DND-41 (cell line): Measurements from ENCODE around the gene CDS2.
A peak's percentile ranks its signal among the peaks of the same experiment; 100 is the strongest.

Experiments
- ATAC-seq: fragments of 200-7000 bp; cut with Tn5 transposase; 3 replicates; pipeline ENCODE4 v1.9.1; 2021; ENCODE audit warnings: low read depth; ENCODE audit not compliant: insufficient read depth
- DNase-seq: peaks from one replicate; pipeline ENCODE4 v3.0.0-alpha.2; 2020
- H2AFZ ChIP-seq: 2 replicates; pipeline ENCODE4 v1.6.0; 2012; ENCODE audit warnings: low read depth, low read length
- H3K27ac ChIP-seq: 2 replicates; pipeline ENCODE4 v1.5.1; 2012; ENCODE audit warnings: low read length, inconsistent platforms
- H3K27me3 ChIP-seq: fragments of 200-600 bp; sonication (generic); 2 replicates; pipeline ENCODE4 v1.6.0; 2012; ENCODE audit warnings: low read length, mild to moderate bottlenecking, inconsistent platforms; ENCODE audit not compliant: insufficient read depth, poor library complexity
- H3K36me3 ChIP-seq: 2 replicates; pipeline ENCODE4 v1.5.1; 2012; ENCODE audit warnings: low read length, inconsistent platforms; ENCODE audit not compliant: insufficient read depth
- H3K4me1 ChIP-seq: 2 replicates; pipeline ENCODE4 v1.5.1; 2012; ENCODE audit warnings: mild to moderate bottlenecking, low read length; ENCODE audit not compliant: insufficient read depth
- H3K4me2 ChIP-seq: 2 replicates; pipeline ENCODE4 v1.6.0; 2012; ENCODE audit warnings: mild to moderate bottlenecking, moderate library complexity, low read length, inconsistent platforms; ENCODE audit not compliant: insufficient read depth
- H3K4me3 ChIP-seq, 2 experiments: fragments of 200-600 bp in 1 of 2; shearing (Covaris generic) in 1 of 2; 2 replicates each; pipeline ENCODE4 v1.5.1; 2012 to 2016; ENCODE audit warnings: inconsistent platforms in 2 of 2, low read length in 2 of 2, mild to moderate bottlenecking in 2 of 2, low read depth in 1 of 2, moderate library complexity in 1 of 2
- H3K79me2 ChIP-seq: 2 replicates; pipeline ENCODE4 v1.6.0; 2012; ENCODE audit warnings: low read length, inconsistent platforms; ENCODE audit not compliant: insufficient read depth
- H3K9ac ChIP-seq: 2 replicates; pipeline ENCODE4 v1.6.0; 2012; ENCODE audit warnings: low read depth, mild to moderate bottlenecking, inconsistent platforms, low read length, moderate library complexity
- H3K9me3 ChIP-seq: 2 replicates; pipeline ENCODE4 v1.5.1; 2012; ENCODE audit warnings: low read length, moderate library complexity, mild to moderate bottlenecking, inconsistent platforms; ENCODE audit not compliant: insufficient read depth, severe bottlenecking
- H4K20me1 ChIP-seq: 2 replicates; pipeline ENCODE4 v1.6.0; 2012; ENCODE audit warnings: low read length; ENCODE audit not compliant: insufficient read depth
- EZH2 ChIP-seq: IDR thresholded peaks from 3 replicates; pipeline ENCODE4 v1.6.1; 2012; ENCODE audit warnings: borderline replicate concordance, low read depth, mild to moderate bottlenecking, moderate library complexity, low read length, inconsistent platforms; ENCODE audit not compliant: severe bottlenecking
- TF ChIP-seq, protein P1 (sequence below): IDR thresholded peaks from 2 replicates; pipeline ENCODE4 v1.5.1; 2012; ENCODE audit warnings: borderline replicate concordance, low read length, moderate library complexity, mild to moderate bottlenecking; ENCODE audit not compliant: poor library complexity, severe bottlenecking; ENCODE audit errors: extremely low read depth

CDS2 gene

DNA sequence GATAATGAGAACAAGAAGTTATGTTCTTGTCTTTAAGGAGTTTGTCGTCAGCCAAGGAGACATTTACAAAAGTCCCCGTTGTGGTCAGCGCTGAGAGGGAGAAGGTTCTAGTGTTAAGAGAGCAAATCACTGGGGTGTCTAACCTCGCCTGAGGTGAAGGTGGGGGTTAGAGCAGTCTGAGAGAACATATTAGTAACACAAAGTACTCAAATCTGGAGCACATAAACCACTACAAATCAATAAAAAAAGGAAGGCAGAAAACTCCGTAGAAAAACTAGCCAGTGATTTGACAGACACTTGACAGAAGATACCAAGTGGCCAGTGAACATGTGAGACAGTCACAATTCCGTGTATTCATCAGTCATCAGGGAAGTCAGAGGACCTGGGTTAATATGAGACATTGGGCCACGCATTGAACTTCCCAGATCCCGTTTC is 45.4 kb downstream of the CDS2 start:
- no peak for DNase-seq
- no peak overlapping the region for H3K9ac ChIP-seq
- ATAC-seq, result no peak

DNA sequence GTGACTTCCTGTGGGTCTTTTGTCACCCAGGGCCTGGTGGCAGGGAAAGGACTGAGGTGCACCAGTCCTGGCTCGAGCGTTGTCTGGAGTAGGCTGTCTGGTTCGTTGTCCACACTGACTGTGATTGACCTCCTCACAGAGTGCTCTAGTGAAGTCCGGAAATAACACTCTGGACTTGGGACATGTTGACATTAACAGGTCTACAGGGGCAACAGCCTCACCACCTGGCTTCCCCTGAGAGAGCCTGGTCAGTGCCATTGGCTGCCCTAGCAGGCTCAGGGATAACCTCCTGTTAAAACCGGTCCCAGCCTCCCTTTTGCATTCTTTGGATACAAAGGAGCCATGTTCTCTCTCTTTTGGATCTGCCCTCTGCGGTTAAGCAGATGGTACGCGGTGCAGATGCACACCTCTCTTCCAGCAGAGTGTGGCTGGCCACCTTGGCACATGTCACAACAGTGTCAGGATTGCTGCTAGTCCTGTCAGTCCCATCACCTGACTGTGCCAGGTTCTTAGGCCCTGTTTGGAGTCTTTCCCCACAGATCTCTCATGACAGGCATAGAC is 46.2 kb downstream of the CDS2 start:
- Histone ChIP-seq H2AFZ (no peak overlapping the region), H3K4me3 (no peak overlapping the region), H3K27ac (0 out of 2 replicates have a peak overlapping the region, but pooled peaks have one; percentile 16), H4K20me1 (peaks cover 57% of the 10 kb centered on the region), H3K9ac (no peak overlapping the region), H3K4me1 (peaks cover 25% of the 10 kb centered on the region), H3K79me2 (peaks cover 62% of the 10 kb centered on the region), H3K36me3 (peaks cover 51% of the 10 kb centered on the region), H3K27me3 (no peaks in the 10 kb centered on the region), H3K9me3 (no peaks in the 10 kb centered on the region), H3K4me2 (no peak overlapping the region)
- DNase-seq, result no peak
- no peak for ATAC-seq
- TF ChIP-seq, protein P1, sequence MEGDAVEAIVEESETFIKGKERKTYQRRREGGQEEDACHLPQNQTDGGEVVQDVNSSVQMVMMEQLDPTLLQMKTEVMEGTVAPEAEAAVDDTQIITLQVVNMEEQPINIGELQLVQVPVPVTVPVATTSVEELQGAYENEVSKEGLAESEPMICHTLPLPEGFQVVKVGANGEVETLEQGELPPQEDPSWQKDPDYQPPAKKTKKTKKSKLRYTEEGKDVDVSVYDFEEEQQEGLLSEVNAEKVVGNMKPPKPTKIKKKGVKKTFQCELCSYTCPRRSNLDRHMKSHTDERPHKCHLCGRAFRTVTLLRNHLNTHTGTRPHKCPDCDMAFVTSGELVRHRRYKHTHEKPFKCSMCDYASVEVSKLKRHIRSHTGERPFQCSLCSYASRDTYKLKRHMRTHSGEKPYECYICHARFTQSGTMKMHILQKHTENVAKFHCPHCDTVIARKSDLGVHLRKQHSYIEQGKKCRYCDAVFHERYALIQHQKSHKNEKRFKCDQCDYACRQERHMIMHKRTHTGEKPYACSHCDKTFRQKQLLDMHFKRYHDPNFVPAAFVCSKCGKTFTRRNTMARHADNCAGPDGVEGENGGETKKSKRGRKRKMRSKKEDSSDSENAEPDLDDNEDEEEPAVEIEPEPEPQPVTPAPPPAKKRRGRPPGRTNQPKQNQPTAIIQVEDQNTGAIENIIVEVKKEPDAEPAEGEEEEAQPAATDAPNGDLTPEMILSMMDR, result no peak
- TF ChIP-seq EZH2, result no peak

More for the DNA sequence above, 45.4 kb downstream of the CDS2 start:
- Histone ChIP-seq H3K27me3 (no peaks in the 10 kb centered on the region), H3K4me2 (no peak overlapping the region), H3K4me3 (no peak overlapping the region), H3K4me1 (peaks cover 31% of the 10 kb centered on the region), H4K20me1 (peaks cover 57% of the 10 kb centered on the region), H3K9me3 (no peaks in the 10 kb centered on the region), H3K79me2 (peaks cover 68% of the 10 kb centered on the region), H3K36me3 (peaks cover 44% of the 10 kb centered on the region), H2AFZ (no peak overlapping the region), H3K27ac (0 out of 2 replicates have a peak overlapping the region, but pooled peaks have one; percentile 16)
- TF ChIP-seq, protein P1, result no peak
- TF ChIP-seq EZH2, result no peak

GRCh38 chr20:5173751-5174150 is 46.9 kb downstream of the CDS2 start:
- ATAC-seq (no peak), DNase-seq (no peak)
- Histone ChIP-seq H4K20me1 (peaks cover 56% of the 10 kb centered on the region), H3K4me2 (no peak overlapping the region), H3K4me1 (peaks cover 18% of the 10 kb centered on the region), H3K27ac (no peak overlapping the region), H3K27me3 (no peaks in the 10 kb centered on the region), H3K9ac (no peak overlapping the region), H3K4me3 (no peak overlapping the region), H3K36me3 (peaks cover 59% of the 10 kb centered on the region), H3K79me2 (peaks cover 57% of the 10 kb centered on the region), H3K9me3 (no peaks in the 10 kb centered on the region), H2AFZ (no peak overlapping the region)
- no peak for TF ChIP-seq EZH2
- TF ChIP-seq, protein P1, result no peak
